SJSA1 (cell line): ENCODE results near the gene ZDHHC13. TPM values are rescaled to one million over a fixed set of nuclear protein-coding genes. Genes with fewer than 3 reads are reported as not detected.

Experiments
- DNase-seq, 2 experiments: peaks; one replicate each; pipeline ENCODE4 v3.0.0-alpha.2; 2015 to 2020; ENCODE audit warnings: low spot score in 2 of 2, low read depth in 1 of 2
- H3K27ac ChIP-seq: fragments of 250-450 bp; sonication (Bioruptor Pico); 2 replicates; pipeline ENCODE4 v1.5.1; 2020; ENCODE audit warnings: mild to moderate bottlenecking, moderate library complexity
- H3K27me3 ChIP-seq: fragments of 250-450 bp; sonication (Bioruptor Pico); replicated peaks from 2 replicates; pipeline ENCODE4 v1.5.1; 2020; ENCODE audit warnings: mild to moderate bottlenecking, moderate library complexity
- H3K36me3 ChIP-seq: fragments of 250-450 bp; sonication (Bioruptor Pico); 2 replicates; pipeline ENCODE4 v1.5.1; 2020; ENCODE audit warnings: mild to moderate bottlenecking
- H3K4me1 ChIP-seq: fragments of 250-450 bp; sonication (Bioruptor Pico); replicated peaks from 2 replicates; pipeline ENCODE4 v1.6.1; 2021; ENCODE audit warnings: mild to moderate bottlenecking
- H3K4me3 ChIP-seq: fragments of 250-450 bp; sonication (Bioruptor Pico); 2 replicates; pipeline ENCODE4 v1.5.1; 2020; ENCODE audit warnings: mild to moderate bottlenecking
- H3K9me3 ChIP-seq: fragments of 250-450 bp; sonication (Bioruptor Pico); replicated peaks from 2 replicates; pipeline ENCODE4 v1.5.1; 2020; ENCODE audit warnings: mild to moderate bottlenecking
- total RNA-seq: library from RNA; depleted of rRNA; stranded (reverse); fragments of >200 nt; shearing (Covaris generic); gene quantifications from 2 replicates; pipeline ENCODE4 v1.2.3, GENCODE V29; 2014; rRNA removed

Gene ZDHHC13, protein sequence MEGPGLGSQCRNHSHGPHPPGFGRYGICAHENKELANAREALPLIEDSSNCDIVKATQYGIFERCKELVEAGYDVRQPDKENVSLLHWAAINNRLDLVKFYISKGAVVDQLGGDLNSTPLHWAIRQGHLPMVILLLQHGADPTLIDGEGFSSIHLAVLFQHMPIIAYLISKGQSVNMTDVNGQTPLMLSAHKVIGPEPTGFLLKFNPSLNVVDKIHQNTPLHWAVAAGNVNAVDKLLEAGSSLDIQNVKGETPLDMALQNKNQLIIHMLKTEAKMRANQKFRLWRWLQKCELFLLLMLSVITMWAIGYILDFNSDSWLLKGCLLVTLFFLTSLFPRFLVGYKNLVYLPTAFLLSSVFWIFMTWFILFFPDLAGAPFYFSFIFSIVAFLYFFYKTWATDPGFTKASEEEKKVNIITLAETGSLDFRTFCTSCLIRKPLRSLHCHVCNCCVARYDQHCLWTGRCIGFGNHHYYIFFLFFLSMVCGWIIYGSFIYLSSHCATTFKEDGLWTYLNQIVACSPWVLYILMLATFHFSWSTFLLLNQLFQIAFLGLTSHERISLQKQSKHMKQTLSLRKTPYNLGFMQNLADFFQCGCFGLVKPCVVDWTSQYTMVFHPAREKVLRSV
- 13.2 and 18.5 TPM in 2 replicates for total RNA-seq

DNA sequence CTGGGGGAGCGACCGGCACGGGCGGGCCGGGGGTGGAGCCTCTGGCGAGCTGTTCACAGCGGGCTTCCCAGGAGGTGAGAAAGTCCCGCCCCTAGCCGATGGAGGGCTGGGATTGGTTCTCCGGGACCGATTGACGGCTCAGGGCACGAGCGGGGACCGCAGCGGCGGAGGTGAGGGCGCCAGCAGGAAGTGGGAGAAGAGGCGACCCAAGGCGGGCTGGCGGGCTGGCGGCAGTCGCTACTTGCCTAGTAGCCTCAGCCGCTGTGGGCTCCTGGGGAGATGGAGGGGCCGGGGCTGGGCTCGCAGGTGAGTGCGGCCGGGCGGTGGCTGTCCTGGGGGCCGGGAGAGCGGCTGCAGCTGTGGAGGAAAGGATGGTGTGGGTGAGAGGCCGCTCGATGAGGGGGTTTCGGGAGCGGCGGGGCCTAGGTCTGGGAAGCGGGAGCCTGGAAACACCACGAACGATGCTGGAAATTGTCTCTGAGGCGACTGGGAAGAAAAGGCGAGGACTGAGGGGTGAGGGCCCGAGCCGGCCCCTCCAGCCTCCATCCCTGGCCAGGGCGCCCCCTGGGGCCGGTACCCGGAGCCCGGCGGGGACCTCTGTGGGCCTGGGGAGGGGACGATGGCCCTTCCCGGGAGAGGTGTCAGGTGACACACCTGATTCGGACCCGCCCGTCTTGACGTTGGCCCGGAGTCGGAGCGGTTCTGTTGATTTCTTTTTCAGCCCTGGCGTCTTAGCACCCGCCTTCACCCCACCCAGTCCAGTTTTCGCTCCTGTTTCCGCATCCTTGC is at the start of gene ZDHHC13:
TSS of gene ZDHHC13 (plus strand) at position 198 of the 789 bp plus-strand sequence. CDS start at position 280, 82 bp downstream.
- H3K4me3 ChIP-seq = peak within 1 kb of the TSS; percentile 71
- H3K4me1 ChIP-seq = no peaks in the 10 kb centered on the region; the same call in 1 of the 2 replicates
- H3K27ac ChIP-seq = peak within 1 kb of the TSS; percentile 36

DNA sequence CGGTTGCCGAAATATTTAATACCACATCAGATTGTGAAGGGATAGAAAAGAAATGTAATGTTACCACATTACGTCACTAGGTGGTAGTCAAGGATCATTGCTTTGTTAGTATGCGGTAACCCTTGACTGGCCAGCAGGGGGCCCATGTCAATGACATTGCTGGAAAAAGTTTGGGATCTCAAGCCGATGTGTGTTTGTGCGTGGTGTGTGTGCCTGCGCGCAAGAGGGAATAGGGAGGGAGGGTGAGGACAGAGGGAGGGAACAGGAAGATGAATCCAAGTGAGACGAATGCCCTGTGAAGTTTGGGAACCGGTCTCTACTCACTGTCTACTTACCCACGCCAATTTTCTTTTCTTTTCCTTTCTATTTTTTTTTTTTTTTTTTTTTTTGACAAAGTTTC is 45.7 kb upstream of the ZDHHC13 start:
- peak; percentile 32 to 56 for DNase-seq
- no peaks in the 10 kb centered on the region for H3K9me3 ChIP-seq
- no peaks in the 10 kb centered on the region for H3K4me1 ChIP-seq
- H3K27me3 ChIP-seq = no peaks in the 10 kb centered on the region
- no peaks in the 10 kb centered on the region for H3K36me3 ChIP-seq
- no peak overlapping the region for H3K4me3 ChIP-seq
- no peak overlapping the region for H3K27ac ChIP-seq

More for the DNA sequence above, at the start of gene ZDHHC13:
- DNase-seq = peak; percentile 72 to 83
- no peaks in the 10 kb centered on the region for H3K36me3 ChIP-seq
- no peaks in the 10 kb centered on the region; the same call in 1 of the 2 replicates for H3K27me3 ChIP-seq
- no peaks in the 10 kb centered on the region for H3K9me3 ChIP-seq

DNA sequence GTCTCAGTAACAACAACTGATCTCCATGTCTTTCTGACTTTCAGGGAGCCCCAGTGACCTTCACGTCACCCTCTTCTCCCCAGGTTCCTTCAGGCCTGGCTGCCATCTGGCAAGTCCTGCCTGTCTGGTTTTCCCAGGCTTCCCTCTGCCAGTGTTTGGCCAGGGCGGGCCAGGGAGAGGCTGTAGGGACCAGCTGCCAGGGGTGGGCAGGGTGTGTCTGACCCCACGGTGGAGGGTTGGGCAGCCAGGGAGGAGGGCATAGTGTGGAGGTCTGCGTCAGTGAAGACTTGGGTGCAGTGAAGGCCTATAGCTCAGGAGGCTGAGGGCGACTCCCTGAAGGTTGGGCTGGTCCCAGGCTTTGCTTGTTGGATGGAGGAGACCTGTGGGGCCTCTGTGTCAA is 44.5 kb upstream of the ZDHHC13 start:
- Histone ChIP-seq H3K27me3 (no peaks in the 10 kb centered on the region), H3K4me1 (no peaks in the 10 kb centered on the region), H3K9me3 (no peaks in the 10 kb centered on the region), H3K27ac (no peak overlapping the region), H3K4me3 (no peak overlapping the region), H3K36me3 (no peaks in the 10 kb centered on the region)
- no peak for DNase-seq

DNA sequence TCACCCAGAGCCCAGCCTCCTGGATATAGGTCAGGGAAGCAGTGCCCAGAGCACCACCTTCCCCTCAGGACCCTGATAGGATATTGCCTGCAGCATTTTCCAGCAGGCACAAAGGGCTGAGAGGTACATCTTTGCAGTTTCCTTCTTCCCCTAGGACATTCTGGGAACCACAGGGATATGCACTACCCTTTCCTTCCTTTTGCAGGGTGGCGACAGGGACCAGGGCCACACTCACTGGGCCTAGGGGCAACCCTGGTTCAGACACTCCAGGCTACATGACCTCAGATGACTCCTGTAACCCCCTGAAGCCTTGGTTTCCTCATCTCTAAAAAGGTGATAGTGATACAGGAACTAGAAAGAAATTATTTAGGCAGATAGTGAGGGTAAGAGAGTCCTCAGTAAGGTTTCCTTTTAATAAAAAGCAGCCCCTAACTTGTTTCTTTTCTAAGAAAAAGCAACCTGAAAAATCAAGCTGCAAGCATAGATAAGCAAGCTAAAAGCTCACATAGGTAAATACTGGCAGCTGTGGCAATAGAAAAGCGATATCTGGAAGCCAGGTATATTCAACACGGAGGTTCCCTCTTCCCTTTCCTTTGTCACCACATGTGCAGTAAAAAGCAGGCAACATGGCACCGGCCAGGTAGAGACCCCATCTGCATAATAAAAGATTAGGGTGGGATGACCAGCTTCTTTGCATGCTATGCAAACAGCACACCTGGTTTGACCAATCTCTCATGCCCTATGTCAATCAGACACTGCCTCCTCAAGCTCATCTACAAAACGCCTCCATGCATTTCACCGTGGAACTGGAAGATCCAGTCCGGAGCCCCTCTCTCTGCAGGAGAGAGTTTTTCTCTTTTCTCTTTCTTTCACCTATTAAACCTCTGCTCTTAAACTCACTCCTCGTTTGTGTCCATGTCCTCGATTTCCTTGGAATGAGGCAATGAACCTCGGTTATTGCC is 43.2 kb upstream of the ZDHHC13 start:
- H3K4me1 ChIP-seq = no peaks in the 10 kb centered on the region
- no peak overlapping the region for H3K4me3 ChIP-seq
- no peak overlapping the region for H3K27ac ChIP-seq
- no peak for DNase-seq
- H3K9me3 ChIP-seq = no peaks in the 10 kb centered on the region
- no peaks in the 10 kb centered on the region for H3K36me3 ChIP-seq
- H3K27me3 ChIP-seq = no peaks in the 10 kb centered on the region

DNA sequence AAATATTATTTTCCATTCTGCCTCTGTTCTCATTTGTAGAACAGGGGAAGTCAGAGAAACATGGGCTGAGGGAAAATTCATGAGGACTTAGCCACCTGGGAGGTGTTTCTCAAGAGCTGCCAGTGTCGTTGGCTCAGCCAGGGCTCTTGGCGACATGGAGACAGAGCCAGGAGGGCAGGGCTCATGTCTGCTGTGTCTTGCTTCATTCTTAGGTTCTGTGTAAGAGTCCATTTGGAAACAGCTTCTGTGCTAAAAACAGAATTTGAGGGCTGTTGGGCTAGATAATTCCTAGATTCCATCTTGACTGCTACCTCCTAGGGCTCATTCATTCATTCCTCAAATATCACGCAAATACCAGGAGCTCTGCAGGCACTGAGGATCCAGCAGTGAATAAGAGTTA is 41.3 kb upstream of the ZDHHC13 start:
- Histone ChIP-seq H3K27me3 (no peaks in the 10 kb centered on the region), H3K27ac (no peak overlapping the region), H3K4me3 (no peak overlapping the region), H3K4me1 (no peaks in the 10 kb centered on the region), H3K36me3 (no peaks in the 10 kb centered on the region), H3K9me3 (no peaks in the 10 kb centered on the region)
- DNase-seq = no peak

DNA sequence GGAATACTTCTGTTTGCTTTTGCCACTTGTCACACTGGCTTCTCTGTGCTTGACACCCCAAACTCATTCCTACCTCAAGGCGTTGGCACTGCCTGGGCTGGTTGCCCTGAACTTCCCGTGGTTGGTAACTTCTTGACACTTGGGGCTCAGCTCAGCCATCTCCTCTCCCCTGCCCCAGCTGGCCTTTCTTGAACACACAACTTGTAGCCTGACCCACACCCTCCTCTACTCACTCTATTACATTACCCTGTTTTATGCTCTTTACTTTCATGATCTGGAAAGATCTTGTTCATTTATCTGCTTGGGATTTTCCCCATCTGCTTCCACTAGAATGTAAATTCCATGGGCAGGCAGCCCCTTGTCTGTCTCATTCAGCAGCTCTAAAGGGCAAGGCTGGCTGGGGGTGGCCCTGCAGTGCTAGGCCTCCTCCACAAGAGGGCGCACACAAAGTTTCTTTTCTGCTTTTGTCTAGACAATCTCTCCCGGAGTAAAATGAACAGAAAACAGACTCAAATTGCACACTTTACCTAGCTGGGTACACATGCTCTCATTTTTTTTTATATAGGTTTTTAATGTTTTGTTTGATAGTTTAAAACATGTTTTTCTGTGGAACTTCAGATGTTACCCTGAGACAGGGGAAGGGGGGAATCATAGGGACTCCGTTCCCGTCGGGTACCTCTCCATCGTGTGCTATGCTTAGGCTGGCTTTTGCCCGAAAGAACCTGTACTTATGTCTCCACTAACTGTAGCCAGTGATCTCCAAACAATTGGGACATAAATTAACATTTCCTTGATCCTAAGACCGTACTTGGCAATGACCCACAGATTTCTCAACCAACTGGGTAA is 40.0 kb upstream of the ZDHHC13 start:
- H3K4me3 ChIP-seq = no peak overlapping the region
- no peaks in the 10 kb centered on the region for H3K36me3 ChIP-seq
- no peaks in the 10 kb centered on the region for H3K4me1 ChIP-seq
- H3K9me3 ChIP-seq = no peaks in the 10 kb centered on the region
- DNase-seq = peak in 1 of 2 experiments; percentile 33
- H3K27me3 ChIP-seq = no peaks in the 10 kb centered on the region
- H3K27ac ChIP-seq = no peak overlapping the region

DNA sequence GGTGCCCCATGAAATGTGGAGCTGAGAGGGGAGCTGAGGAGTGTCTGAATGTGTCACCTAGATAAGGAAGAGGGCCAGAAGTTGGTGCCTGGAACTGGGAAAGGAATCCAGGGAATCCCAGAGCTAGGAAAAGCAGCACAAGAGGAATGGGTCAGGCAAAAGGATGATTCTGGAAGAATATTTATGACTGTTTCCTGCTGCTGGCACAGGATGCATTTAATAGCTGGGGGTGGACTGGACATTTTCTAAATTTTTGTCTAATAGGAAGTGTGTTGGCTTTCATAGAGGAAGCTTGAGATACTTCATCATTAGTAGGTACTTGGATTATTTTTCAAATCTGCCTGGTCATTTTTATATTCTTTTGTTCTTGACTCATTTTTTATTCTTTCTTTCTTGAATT is 39.0 kb upstream of the ZDHHC13 start:
- Histone ChIP-seq H3K27me3 (no peaks in the 10 kb centered on the region), H3K27ac (no peak overlapping the region), H3K9me3 (no peaks in the 10 kb centered on the region), H3K4me1 (no peaks in the 10 kb centered on the region), H3K4me3 (no peak overlapping the region), H3K36me3 (no peaks in the 10 kb centered on the region)
- no peak for DNase-seq

DNA sequence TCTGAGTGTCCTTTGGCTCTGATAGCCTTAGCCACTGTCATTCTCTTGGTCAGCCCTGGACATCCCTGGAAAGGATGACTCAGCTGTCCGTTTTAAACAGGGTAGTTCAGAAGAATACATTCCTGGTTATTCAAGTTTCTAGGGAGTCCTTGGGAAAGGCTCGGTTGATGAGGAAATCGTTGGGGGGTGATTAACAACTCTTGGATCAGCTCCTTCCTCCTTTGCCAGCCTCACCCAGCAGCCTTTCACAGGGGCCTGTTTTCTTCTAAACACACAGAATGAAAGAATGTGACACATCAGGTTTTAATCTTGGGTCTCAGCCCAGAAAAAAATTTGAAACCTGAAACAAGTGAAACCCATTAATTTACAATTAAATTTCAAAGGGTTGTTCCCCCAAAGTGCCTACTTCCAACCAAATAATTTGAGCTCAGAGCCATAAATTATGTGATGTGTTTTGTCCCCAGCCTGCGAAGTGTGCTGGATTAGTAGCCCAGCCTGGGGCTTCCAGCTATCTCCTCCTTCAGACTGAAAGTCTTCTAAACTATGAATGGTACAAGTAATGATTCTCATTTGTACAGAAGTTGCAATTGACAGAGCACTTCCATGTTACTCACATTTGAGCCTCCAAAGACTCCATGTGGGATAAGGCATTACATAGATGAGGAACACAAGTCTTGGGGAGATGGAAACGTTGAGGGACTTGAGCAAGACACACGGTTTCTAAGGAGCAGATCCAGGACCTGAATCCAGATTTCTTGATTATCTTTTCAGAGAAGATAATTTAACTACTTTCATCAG is 37.1 kb upstream of the ZDHHC13 start:
- H3K36me3 ChIP-seq = no peaks in the 10 kb centered on the region
- H3K4me3 ChIP-seq = no peak overlapping the region
- no peaks in the 10 kb centered on the region for H3K4me1 ChIP-seq
- no peak overlapping the region for H3K27ac ChIP-seq
- DNase-seq = no peak
- H3K9me3 ChIP-seq = no peaks in the 10 kb centered on the region
- no peaks in the 10 kb centered on the region for H3K27me3 ChIP-seq

DNA sequence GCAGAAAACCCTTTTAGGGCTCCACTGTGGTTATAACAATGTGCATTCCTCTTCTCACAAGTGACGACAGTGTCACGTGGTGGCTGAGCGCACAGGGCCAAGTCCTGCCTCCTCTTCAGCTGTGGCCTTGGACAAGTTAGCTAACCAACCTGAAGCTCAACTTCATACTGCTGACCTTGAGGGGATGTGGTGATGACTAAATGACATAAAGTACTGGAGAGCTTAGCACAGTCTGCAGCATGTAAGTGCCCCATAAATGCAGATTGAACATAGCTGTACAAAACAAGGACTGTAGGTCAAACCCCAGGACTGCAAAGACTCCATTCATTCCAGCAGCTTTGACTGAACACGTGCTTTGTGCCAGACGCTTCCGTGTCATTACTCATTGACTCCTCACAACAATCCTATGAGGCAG is 36.4 kb upstream of the ZDHHC13 start:
- Histone ChIP-seq H3K4me1 (no peaks in the 10 kb centered on the region), H3K27ac (no peak overlapping the region), H3K36me3 (no peaks in the 10 kb centered on the region), H3K9me3 (no peaks in the 10 kb centered on the region), H3K27me3 (no peaks in the 10 kb centered on the region), H3K4me3 (no peak overlapping the region)
- no peak for DNase-seq

DNA sequence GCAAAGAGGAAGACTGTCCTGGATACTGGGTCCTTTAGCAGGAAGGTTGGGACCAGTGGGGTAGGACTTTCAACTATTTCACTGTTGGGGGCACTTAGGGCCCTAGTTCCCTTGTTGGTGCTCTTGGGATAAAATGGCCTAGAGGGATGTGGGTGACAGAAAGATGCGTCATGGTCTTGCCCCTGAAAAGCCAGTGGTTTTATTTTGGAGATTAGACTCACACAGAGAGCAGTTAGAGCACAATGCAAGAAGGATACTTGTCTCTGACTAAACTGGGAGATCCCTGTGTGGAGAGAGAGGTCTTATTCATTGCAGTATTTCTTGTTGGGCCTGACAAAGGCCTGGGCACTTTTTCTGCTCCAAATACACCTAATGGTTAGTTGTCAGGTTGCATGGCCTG is 33.8 kb upstream of the ZDHHC13 start:
- no peak for DNase-seq
- H3K27me3 ChIP-seq = no peaks in the 10 kb centered on the region
- no peak overlapping the region for H3K27ac ChIP-seq
- H3K9me3 ChIP-seq = no peaks in the 10 kb centered on the region
- no peaks in the 10 kb centered on the region for H3K36me3 ChIP-seq
- H3K4me3 ChIP-seq = no peak overlapping the region
- no peaks in the 10 kb centered on the region for H3K4me1 ChIP-seq

DNA sequence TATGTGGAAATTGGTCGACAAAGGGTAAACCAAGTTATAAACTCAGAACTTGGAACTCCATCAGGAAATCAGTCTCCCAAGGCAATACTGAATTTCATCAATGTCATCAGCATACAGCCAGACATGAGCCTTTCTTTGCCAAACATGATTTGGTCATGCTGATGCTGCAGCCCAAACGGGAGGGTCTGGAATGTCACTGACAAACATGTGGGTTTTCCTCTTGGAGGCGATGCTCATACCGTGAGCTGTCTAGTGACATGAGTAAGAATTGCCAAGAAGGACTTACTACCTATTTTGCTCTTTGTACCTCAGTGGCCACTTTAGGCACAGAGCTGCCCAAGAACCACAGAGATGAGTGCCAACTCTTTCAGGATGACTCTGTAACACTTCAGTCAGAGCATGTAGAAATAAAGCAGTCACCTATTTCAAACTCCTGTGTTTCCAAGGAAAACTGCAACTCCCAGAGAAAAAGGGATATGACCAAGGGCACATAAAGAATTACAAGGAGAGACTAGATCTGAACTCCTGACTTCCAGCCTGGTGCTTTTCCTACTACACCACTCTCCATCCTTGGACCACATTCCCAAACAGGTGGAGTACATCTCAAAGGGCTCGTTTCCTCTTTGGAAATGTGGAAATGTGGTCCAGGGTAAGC is 32.2 kb upstream of the ZDHHC13 start:
- H3K27me3 ChIP-seq = no peaks in the 10 kb centered on the region
- H3K4me3 ChIP-seq = no peak overlapping the region
- H3K27ac ChIP-seq = no peak overlapping the region
- H3K9me3 ChIP-seq = no peaks in the 10 kb centered on the region
- no peaks in the 10 kb centered on the region for H3K4me1 ChIP-seq
- DNase-seq = no peak
- H3K36me3 ChIP-seq = no peaks in the 10 kb centered on the region
